Skin epidermis (tissue), 12 donors: Measurements from ENCODE around the gene PTPN1.
"Not testable (repeated sequence)": the region's sequence is repeated elsewhere in the genome, so short reads cannot be mapped to it uniquely, and the experiment has no call there.

Source experiments
- H3K27ac ChIP-seq, 21 experiments: fragments of 200-600 bp; sonication (generic) in 11 of 21; one replicate each; pipeline ENCODE4 v1.5.0; 2020; ENCODE audit warnings: mild to moderate bottlenecking in 3 of 21, inconsistent platforms in 2 of 21, moderate library complexity in 2 of 21
- H3K4me3 ChIP-seq, 7 experiments: fragments of 200-600 bp; sonication (generic) in 2 of 7; one replicate each; pipeline ENCODE4 v1.5.0; 2020; ENCODE audit warnings: inconsistent platforms in 2 of 7, mild to moderate bottlenecking in 2 of 7, moderate library complexity in 1 of 7

The PTPN1 gene

DNA sequence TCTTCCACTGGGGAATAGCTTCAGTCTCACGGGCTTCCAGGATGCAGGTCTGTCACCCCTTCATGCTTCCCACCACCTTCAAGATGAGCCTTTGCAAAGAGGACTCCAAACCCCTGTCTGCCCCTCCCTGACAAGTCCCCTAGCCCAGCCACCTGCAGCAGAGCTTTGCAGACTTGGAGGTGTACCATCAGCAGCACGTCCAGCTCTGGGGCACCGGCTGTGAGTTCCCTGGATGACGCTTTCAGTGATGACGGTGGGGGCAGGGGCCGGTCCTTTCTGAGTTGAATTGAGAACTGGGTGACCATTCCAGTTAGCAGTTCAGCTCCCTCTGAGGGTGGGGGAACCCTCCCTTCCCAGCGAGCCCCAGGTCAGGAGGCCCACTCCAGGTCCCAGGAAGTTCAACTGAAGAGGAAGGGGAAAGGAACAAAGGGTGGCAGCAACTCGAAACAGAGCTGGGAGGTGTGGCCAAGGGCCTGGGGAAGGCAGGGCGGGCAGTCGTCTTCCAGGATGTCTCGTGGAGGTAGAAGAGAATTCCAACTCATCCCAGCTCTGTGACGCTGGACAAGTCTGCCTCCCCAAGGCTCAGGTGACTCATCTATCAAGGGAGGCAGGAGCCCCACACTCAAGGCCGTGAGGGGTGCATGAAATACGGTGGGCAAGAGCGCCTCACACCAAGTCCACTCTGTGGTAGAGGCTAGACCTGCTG is 86.0 kb downstream of the PTPN1 start:
- Histone ChIP-seq H3K4me3 (no peak overlapping the region), H3K27ac (no peak overlapping the region)

DNA sequence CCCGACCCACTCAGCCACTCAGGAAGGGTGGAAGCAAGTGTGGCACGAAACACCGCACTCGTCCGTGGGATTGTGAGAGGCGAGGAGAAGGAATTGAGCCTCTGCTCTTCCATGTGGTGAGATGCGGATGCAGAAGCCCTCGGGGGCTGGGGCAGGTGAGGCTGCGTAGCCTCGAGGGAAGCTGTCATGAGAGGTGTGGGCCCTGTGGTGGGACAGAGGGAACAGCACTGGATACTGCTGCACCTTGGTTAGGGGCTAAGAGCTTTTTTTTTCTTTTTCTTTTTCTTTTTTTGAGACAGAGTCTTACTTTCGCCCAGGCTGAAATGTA is 86.5 kb downstream of the PTPN1 start:
- Histone ChIP-seq H3K4me3 (no peak overlapping the region), H3K27ac (no peak overlapping the region)

- Histone ChIP-seq H3K27ac (no peak overlapping the region), H3K4me3 (no peak overlapping the region)
These were observed 87.3 kb downstream of the PTPN1 start for GRCh38 chr20:50597406-50597969.

GRCh38 chr20:50598074-50598473 is 87.9 kb downstream of the PTPN1 start:
- H3K27ac ChIP-seq = no peak overlapping the region

GRCh38 chr20:50598768-50599167 is 88.6 kb downstream of the PTPN1 start:
- H3K4me3 ChIP-seq, H3K27ac ChIP-seq: not testable (repeated sequence)

More at GRCh38 chr20:50598074-50598473, 87.9 kb downstream of the PTPN1 start:
- no peak overlapping the region for H3K4me3 ChIP-seq

GRCh38 chr20:50600281-50600895 is 90.2 kb downstream of the PTPN1 start:
- Histone ChIP-seq H3K27ac (no peak overlapping the region), H3K4me3 (no peak overlapping the region)

GRCh38 chr20:50601511-50602431 is 91.6 kb downstream of the PTPN1 start:
- Histone ChIP-seq H3K27ac (no peak overlapping the region), H3K4me3 (no peak overlapping the region)

- Histone ChIP-seq H3K4me3 (no peak overlapping the region), H3K27ac (no peak overlapping the region)
These were observed 92.4 kb downstream of the PTPN1 start for GRCh38 chr20:50602432-50603088.

GRCh38 chr20:50604451-50604850 is 94.3 kb downstream of the PTPN1 start:
- Histone ChIP-seq H3K4me3 (no peak overlapping the region), H3K27ac (no peak overlapping the region)

DNA sequence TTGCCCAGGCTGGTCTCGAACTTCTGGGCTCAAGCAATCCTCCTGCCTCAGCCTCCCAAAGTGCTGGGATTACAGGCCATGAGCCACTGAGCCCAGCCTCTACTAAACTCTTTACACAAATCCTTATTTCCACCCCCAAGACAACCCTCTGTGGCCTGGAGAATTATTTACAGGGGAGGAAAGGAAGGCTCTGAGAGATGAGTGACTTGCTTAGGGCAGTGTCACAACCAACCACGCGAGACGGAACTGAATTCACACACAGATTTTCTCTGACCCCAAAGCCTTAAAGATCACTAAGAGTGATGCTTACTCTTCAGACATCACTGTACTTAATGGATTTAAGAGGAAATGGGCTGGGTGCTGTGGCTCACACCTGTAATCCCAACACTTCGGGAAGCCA is 95.0 kb downstream of the PTPN1 start:
- H3K4me3 ChIP-seq = no peak overlapping the region

GRCh38 chr20:50607436-50607835 is 97.3 kb downstream of the PTPN1 start:
- no peak overlapping the region for H3K4me3 ChIP-seq
- H3K27ac ChIP-seq = no peak overlapping the region

More for the DNA sequence above, 95.0 kb downstream of the PTPN1 start:
- H3K27ac ChIP-seq = no peak overlapping the region

DNA sequence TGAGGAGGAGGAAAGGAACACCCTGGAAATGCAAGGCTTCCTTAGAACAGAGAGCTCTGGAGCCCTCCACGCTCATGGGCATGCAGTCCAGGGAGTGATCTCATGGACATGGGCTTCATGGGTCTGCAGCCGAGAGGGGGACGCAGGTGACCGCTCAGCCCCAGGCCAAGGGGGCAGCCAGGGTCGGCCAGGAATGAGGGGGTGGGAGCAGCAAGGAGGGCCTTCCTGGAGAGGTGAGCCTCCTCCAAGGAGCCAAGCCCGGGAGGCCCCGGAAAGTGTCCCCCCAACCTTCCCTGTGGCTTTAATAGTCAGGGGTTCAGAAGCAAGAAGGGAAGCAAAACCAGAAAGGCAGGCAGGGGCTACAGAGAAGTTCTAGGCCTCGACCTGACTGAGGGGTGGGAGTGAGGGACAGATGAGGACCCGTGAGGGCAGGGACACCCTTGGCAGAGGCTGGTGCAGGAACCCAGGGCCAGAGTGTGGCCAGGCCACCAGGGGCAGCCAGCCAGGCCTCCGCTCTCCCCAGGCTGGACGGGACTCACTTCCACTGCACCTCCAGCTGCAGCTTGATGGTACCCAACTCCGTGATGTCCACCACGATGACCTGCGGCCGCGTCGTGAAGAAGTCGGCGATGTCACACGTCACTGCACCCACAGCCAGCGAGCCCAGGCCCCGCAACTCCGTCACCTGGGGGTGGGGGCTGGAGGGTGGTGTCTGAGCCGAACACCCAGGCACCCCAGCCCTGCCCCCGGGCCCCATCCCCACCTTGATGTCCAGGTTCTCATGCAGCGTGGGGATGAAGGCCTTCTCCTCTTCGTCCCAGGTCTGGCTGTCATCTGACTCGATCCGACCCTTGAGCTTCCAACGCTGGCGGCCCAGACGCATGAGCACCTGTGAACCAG is 97.9 kb downstream of the PTPN1 start:
- Histone ChIP-seq H3K4me3 (no peak overlapping the region), H3K27ac (no peak overlapping the region)

- Histone ChIP-seq H3K27ac (no peak overlapping the region), H3K4me3 (no peak overlapping the region)
These were observed 98.5 kb downstream of the PTPN1 start for GRCh38 chr20:50608750-50609104.

GRCh38 chr20:50609438-50609989 is 99.3 kb downstream of the PTPN1 start:
- H3K27ac ChIP-seq = no peak overlapping the region
- no peak overlapping the region for H3K4me3 ChIP-seq

- Histone ChIP-seq H3K27ac (no peak overlapping the region), H3K4me3 (no peak overlapping the region)
These were observed 100.1 kb downstream of the PTPN1 start for GRCh38 chr20:50610212-50610718.

DNA sequence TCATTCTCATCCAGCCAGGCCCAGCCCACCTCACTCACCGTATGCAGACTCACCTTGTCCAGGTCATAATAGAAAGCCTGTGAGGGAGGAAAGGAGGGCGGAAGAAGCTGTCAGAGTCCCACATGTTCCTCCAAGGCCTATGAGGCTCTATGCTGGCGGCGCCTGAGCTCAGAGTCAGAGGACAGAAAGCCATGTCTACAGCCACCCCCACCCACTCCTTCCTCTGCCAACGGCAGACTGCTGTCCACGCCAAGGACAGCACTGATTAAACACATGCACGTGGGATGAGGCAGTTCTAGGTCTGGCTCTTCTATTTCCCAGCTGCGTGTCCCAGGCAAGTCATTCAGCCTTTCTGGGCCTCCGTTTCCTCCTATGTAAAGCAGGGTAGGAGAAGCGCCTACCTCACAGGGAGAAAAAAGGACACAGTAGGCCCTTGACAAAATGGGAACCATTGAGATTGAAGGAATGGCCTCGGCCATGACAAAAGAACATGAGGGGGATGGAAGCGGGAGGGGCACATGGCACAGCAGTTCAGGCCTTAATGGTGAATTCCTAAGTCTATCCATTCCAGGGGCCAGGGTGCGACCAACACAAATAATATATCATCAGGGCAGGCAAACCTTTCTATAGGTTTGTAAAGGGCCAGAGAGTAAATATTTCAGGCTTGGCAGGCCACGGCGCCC is 101.1 kb downstream of the PTPN1 start:
- Histone ChIP-seq H3K4me3 (no peak overlapping the region), H3K27ac (no peak overlapping the region)

DNA sequence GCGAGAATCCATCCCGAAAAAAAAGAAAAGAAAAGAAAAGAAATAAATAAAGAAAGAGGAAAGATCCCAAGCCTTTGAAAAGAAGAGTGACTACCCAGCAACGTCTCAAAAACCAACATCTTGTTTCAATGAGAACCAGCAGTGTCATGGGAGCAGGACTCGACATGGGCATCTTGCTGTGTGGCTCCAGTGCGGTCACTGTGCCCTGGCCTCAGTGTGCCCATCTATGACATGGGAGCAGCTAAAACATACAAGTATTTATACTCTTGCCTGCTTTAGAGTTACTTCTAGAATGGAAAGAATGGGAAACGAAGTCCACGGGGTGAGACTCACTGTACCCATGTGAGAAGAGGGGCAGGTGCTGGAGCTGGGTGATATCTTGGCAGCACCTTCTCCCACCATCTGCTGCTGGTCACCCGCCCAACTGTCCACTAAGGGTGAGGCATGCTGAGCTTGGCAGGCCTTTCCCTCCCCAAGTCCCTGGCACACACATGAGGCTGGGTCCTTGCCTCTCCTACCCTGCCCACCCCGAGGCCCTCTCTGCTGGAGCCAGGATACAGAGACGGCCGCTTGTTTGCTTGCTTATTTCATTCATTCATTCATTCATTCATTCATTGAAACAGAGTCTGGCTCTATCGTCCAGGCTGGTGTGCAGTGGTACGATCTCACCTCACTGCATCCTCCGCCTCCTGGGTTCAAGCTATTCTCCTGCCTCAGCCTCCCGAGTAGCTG is 103.4 kb downstream of the PTPN1 start:
- no peak overlapping the region for H3K27ac ChIP-seq
- H3K4me3 ChIP-seq = no peak overlapping the region
